Calu3 (cell line): ENCODE data around the gene RNASE4. TPM values are rescaled to one million over a fixed set of nuclear protein-coding genes. Genes with fewer than 3 reads are reported as not detected.

Source experiments
- BruUV-seq: library from RNA; stranded (reverse); fragments of 400-500 nt; replicated peaks from 2 replicates; lab custom pipeline; 2021; lab: Mats Ljungman, UMichigan
- CTCF ChIA-PET: fragments of 300-600 bp; sonication (Branson Sonifier 250); formaldehyde crosslinking; loops from one replicate; lab custom pipeline; 2022; ENCODE audit warnings: antibody characterized with exemption; lab: Charles Lee
- DNase-seq: peaks from one replicate; pipeline ENCODE4 v3.0.0; 2022
- H3K27ac Mint-ChIP-seq: one replicate; pipeline ENCODE4 v1.8.0; 2022; ENCODE audit warnings: mixed read lengths; ENCODE audit not compliant: unreplicated experiment
- H3K27me3 Mint-ChIP-seq: one replicate; pipeline ENCODE4 v1.8.0; 2022; ENCODE audit warnings: mixed read lengths; ENCODE audit not compliant: unreplicated experiment
- H3K36me3 Mint-ChIP-seq: one replicate; pipeline ENCODE4 v1.8.0; 2022; ENCODE audit warnings: mild to moderate bottlenecking, moderate library complexity, mixed read lengths; ENCODE audit not compliant: insufficient read depth, unreplicated experiment
- H3K4me1 Mint-ChIP-seq: one replicate; pipeline ENCODE4 v1.8.0; 2022; ENCODE audit warnings: mild to moderate bottlenecking, low read depth, mixed read lengths; ENCODE audit not compliant: unreplicated experiment
- H3K4me3 Mint-ChIP-seq: one replicate; pipeline ENCODE4 v1.8.0; 2022; ENCODE audit warnings: mild to moderate bottlenecking, low read depth, moderate library complexity, mixed read lengths; ENCODE audit not compliant: unreplicated experiment
- H3K9me3 Mint-ChIP-seq: one replicate; pipeline ENCODE4 v1.8.0; 2022; ENCODE audit warnings: low read depth, mixed read lengths; ENCODE audit not compliant: unreplicated experiment
- intact Hi-C: fragments of 100-400 bp; cut with micrococcal nuclease; formaldehyde crosslinking; loops from one replicate; pipeline ENCODE4 v1.10.0; 2022; ENCODE audit not compliant: unreplicated experiment
- total RNA-seq: library from RNA; stranded (reverse); gene quantifications from 2 replicates; pipeline ENCODE4 v1.2.3, GENCODE V29; 2022
- TF ChIP-seq, protein P1 (sequence below): fragments of 200-600 bp; IDR thresholded peaks from one replicate; pipeline ENCODE4 v1.8.0; 2022; ENCODE audit warnings: antibody characterized with exemption; ENCODE audit not compliant: unreplicated experiment

Gene RNASE4
- total RNA-seq, 1 experiment from 2014 or later, result 5.3 TPM

DNA sequence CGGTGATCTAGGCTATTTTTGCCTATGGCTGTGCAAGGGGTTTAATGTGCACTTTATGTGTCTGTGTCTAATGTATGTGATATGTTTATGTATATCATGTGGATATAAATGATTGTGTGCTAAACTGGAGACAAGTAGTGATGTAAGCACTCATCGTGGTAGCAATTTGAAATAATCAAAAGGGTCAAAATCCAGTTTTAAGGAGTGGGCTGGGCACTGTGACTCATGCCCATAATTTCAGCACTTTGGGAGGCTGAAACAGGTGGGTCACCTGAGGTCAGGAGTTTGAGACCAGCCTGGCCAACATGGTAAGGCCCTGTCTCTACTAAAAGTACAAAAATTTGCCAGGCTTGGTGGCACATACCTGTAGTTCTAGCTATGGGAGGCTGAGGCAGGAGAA lies 64.1 kb downstream of the RNASE4 start:
- Mint-ChIP-seq H3K36me3 (no peaks in the 10 kb centered on the region), H3K4me1 (peaks cover 24% of the 10 kb centered on the region), H3K27me3 (no peaks in the 10 kb centered on the region), H3K27ac (no peak overlapping the region), H3K4me3 (no peak overlapping the region), H3K9me3 (peaks cover 7% of the 10 kb centered on the region)
- TF ChIP-seq, protein P1, sequence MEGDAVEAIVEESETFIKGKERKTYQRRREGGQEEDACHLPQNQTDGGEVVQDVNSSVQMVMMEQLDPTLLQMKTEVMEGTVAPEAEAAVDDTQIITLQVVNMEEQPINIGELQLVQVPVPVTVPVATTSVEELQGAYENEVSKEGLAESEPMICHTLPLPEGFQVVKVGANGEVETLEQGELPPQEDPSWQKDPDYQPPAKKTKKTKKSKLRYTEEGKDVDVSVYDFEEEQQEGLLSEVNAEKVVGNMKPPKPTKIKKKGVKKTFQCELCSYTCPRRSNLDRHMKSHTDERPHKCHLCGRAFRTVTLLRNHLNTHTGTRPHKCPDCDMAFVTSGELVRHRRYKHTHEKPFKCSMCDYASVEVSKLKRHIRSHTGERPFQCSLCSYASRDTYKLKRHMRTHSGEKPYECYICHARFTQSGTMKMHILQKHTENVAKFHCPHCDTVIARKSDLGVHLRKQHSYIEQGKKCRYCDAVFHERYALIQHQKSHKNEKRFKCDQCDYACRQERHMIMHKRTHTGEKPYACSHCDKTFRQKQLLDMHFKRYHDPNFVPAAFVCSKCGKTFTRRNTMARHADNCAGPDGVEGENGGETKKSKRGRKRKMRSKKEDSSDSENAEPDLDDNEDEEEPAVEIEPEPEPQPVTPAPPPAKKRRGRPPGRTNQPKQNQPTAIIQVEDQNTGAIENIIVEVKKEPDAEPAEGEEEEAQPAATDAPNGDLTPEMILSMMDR, result no peak
- intact Hi-C loops, result loop anchor here (10.0 kb wide), 1 partner anchor 56 kb away; the partner anchor contains the start of gene RNASE1
- CTCF ChIA-PET, result no interaction called here
- DNase-seq, result no peak
- BruUV-seq, result no TSS peak

DNA sequence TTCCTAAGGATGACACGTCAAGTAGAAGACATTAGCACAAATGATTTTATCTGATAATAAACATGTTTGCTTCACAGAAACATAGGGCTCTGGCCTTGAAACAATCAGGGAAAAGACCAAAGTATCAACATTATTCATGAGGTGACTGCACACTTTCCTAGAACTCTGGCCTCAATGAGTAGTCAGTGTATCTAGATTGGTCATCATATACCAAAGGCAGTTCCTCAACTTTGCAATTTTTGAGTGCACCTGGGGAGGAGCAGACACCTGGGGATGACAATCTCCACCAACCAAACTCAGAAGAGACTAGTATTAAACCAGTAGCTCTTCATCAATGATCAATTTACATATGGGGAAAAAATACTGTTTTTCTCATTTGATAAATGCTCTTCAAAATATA lies 65.8 kb downstream of the RNASE4 start:
- H3K4me1 Mint-ChIP-seq, result peaks cover 24% of the 10 kb centered on the region
- DNase-seq, result no peak
- H3K36me3 Mint-ChIP-seq, result no peaks in the 10 kb centered on the region
- H3K27ac Mint-ChIP-seq, result no peak overlapping the region
- CTCF ChIA-PET, result no interaction called here
- intact Hi-C loops, result no loop called here
- TF ChIP-seq, protein P1, result no peak
- peaks cover 7% of the 10 kb centered on the region for H3K9me3 Mint-ChIP-seq
- BruUV-seq, result no TSS peak
- H3K27me3 Mint-ChIP-seq, result no peaks in the 10 kb centered on the region
- H3K4me3 Mint-ChIP-seq, result no peak overlapping the region

Other genes starting within 250 kb of the RNASE4 start
- gene KLHL33, start 248.4 kb upstream of the RNASE4 start, total RNA-seq, result not detected in 2 replicates
- gene OSGEP, start 229.7 kb upstream of the RNASE4 start, total RNA-seq, result 46.2 and 54.3 TPM in 2 replicates
- gene APEX1, start 229.3 kb upstream of the RNASE4 start, total RNA-seq, result 205 TPM in 2 replicates
- gene PIP4P1, start 223.1 kb upstream of the RNASE4 start, total RNA-seq, result 27.0 and 33.8 TPM in 2 replicates
- gene PNP, start 215.2 kb upstream of the RNASE4 start, total RNA-seq, result 81.3 and 94.9 TPM in 2 replicates
- 0.54 and 0.61 TPM in 2 replicates for gene RNASE10, start 179.0 kb upstream of the RNASE4 start, total RNA-seq
- not detected in 2 replicates for gene RNASE9, start 123.5 kb upstream of the RNASE4 start, total RNA-seq
- gene RNASE11, start 96.6 kb upstream of the RNASE4 start, total RNA-seq, result not detected in 2 replicates
- not detected in 2 replicates for gene RNASE12, start 93.2 kb upstream of the RNASE4 start, total RNA-seq
- not detected in 2 replicates for gene OR6S1, start 42.9 kb upstream of the RNASE4 start, total RNA-seq
- 4.0 and 4.4 TPM in 2 replicates for gene ANG, start 4.2 kb downstream of the RNASE4 start, total RNA-seq
- gene EDDM3A, start 61.3 kb downstream of the RNASE4 start, total RNA-seq, result not detected in 2 replicates
- not detected in 2 replicates for gene EDDM3B, start 83.8 kb downstream of the RNASE4 start, total RNA-seq
- not detected in 2 replicates for gene RNASE6, start 96.7 kb downstream of the RNASE4 start, total RNA-seq
- 40.2 and 45.8 TPM in 2 replicates for gene RNASE1, start 118.3 kb downstream of the RNASE4 start, total RNA-seq
- gene RNASE3, start 206.8 kb downstream of the RNASE4 start, total RNA-seq, result not detected in 2 replicates